Naive thymus-derived CD4-positive, alpha-beta T cell (primary cell): ENCODE data around the gene CNNM4. TPM values are rescaled to one million over a fixed set of nuclear protein-coding genes. Genes with fewer than 3 reads are reported as not detected.

ENCODE experiments used
- ATAC-seq: fragments of 150-1000 bp; cut with Tn5 transposase; 2 replicates; pipeline ENCODE4 v1.10.0; 2021; ENCODE audit warnings: mild to moderate bottlenecking, moderate library complexity
- CTCF ChIA-PET: fragments of 350-600 bp; sonication (Branson Sonifier 250); formaldehyde crosslinking; loops from one replicate; lab custom pipeline; 2021; ENCODE audit warnings: antibody characterized with exemption; lab: Charles Lee
- POLR2A ChIA-PET: fragments of 350-600 bp; sonication (Branson Sonifier 250); formaldehyde crosslinking; loops from one replicate; lab custom pipeline; 2021; ENCODE audit warnings: antibody characterized with exemption, inconsistent platforms; lab: Charles Lee
- DNase-seq, 9 donors: peaks; one replicate each; pipeline versions ENCODE4 v3.0.0 to v3.0.0-alpha.2; 2020 to 2022; ENCODE audit warnings: mixed read lengths in 1 of 9
- H3K27ac ChIP-seq: one replicate; pipeline ENCODE4 v1.7.0; 2013; ENCODE audit warnings: mild to moderate bottlenecking, low read depth, low read length, moderate library complexity
- H3K27me3 ChIP-seq, 2 donors: one replicate each; pipeline ENCODE4 v1.7.0; 2013; ENCODE audit warnings: low read length in 2 of 2, mild to moderate bottlenecking in 2 of 2, moderate library complexity in 2 of 2; ENCODE audit not compliant: control insufficient read depth in 2 of 2, insufficient read depth in 2 of 2
- H3K36me3 ChIP-seq, 3 experiments: 1 replicate in 2 of 3; 2 replicates in 1 of 3; pipeline ENCODE4 v1.7.0; 2013; ENCODE audit warnings: low read length in 3 of 3, mild to moderate bottlenecking in 3 of 3, moderate library complexity in 1 of 3; ENCODE audit not compliant: insufficient read depth in 3 of 3, control insufficient read depth in 2 of 3
- H3K4me1 ChIP-seq, 2 donors: one replicate each; pipeline ENCODE4 v1.7.0; 2013; ENCODE audit warnings: low read length in 2 of 2, mild to moderate bottlenecking in 2 of 2, moderate library complexity in 1 of 2; ENCODE audit not compliant: control insufficient read depth in 2 of 2, insufficient read depth in 2 of 2
- H3K4me3 ChIP-seq: 2 replicates; pipeline ENCODE4 v1.7.0; 2013; ENCODE audit warnings: mild to moderate bottlenecking, low read length
- H3K9me3 ChIP-seq, 3 experiments: 1 replicate in 2 of 3; 2 replicates in 1 of 3; pipeline ENCODE4 v1.7.0; 2013; ENCODE audit warnings: low read length in 3 of 3; ENCODE audit not compliant: control insufficient read depth in 2 of 3
- H3K27ac Mint-ChIP-seq, 9 donors: one replicate each; pipeline ENCODE4 v1.8.0; 2020 to 2022; ENCODE audit warnings: mixed read lengths in 9 of 9, mild to moderate bottlenecking in 8 of 9, moderate library complexity in 5 of 9, inconsistent platforms in 2 of 9
- H3K27me3 Mint-ChIP-seq, 5 donors: one replicate each; pipeline ENCODE4 v1.8.0; 2021 to 2022; ENCODE audit warnings: mixed read lengths in 5 of 5, mild to moderate bottlenecking in 1 of 5
- H3K36me3 Mint-ChIP-seq, 5 donors: one replicate each; pipeline ENCODE4 v1.8.0; 2020 to 2022; ENCODE audit warnings: mixed read lengths in 5 of 5, mild to moderate bottlenecking in 3 of 5, inconsistent platforms in 1 of 5
- H3K4me1 Mint-ChIP-seq, 7 donors: one replicate each; pipeline ENCODE4 v1.8.0; 2020 to 2022; ENCODE audit warnings: mixed read lengths in 7 of 7, mild to moderate bottlenecking in 3 of 7, inconsistent platforms in 1 of 7
- H3K4me3 Mint-ChIP-seq, 10 donors: one replicate each; pipeline ENCODE4 v1.8.0; 2020 to 2022; ENCODE audit warnings: mild to moderate bottlenecking in 10 of 10, mixed read lengths in 10 of 10, moderate library complexity in 6 of 10, inconsistent platforms in 2 of 10
- H3K9me3 Mint-ChIP-seq, 11 donors: one replicate each; pipeline ENCODE4 v1.8.0; 2020 to 2022; ENCODE audit warnings: mixed read lengths in 11 of 11, mild to moderate bottlenecking in 4 of 11, inconsistent platforms in 1 of 11, moderate library complexity in 1 of 11
- intact Hi-C, 2 donors: fragments of 100-400 bp; cut with micrococcal nuclease; formaldehyde crosslinking; loops; one replicate each; pipeline ENCODE4 v1.15.1; 2023
- polyA plus RNA-seq, 2 donors: library from polyadenylated mRNA; unstranded; fragments of 300-500 nt; fragmentation: Illumina TruSeq; gene quantifications; one replicate each; pipeline ENCODE4 v1.2.3, GENCODE V29; 2021
- total RNA-seq, 6 experiments: library from RNA in 5 of 6; stranded (reverse) in 5 of 6; gene quantifications; 1 replicate in 5 of 6; 2 replicates in 1 of 6; pipeline ENCODE4 v1.2.3 and lab custom pipeline; 2021 to 2026

Gene CNNM4
- total and polyA plus RNA-seq, 7 experiments from 2014 or later: 1.4 to 9.5 (median 5.1) TPM

GRCh38 chr2:96852667-96853066 lies 92.0 kb downstream of the CNNM4 start:
- peaks cover 12 to 38% (median 25%) of the 10 kb centered on the region in 7 donors for H3K4me1 Mint-ChIP-seq
- Histone ChIP-seq H3K27ac (no peak overlapping the region), H3K9me3 (no peaks in the 10 kb centered on the region), H3K4me3 (no peak overlapping the region), H3K36me3 (peaks cover 0 to 58% (median 12%) of the 10 kb centered on the region in 3 experiments), H3K27me3 (no peaks in the 10 kb centered on the region), H3K4me1 (peaks cover 7 to 11% of the 10 kb centered on the region in 2 donors)
- H3K27me3 Mint-ChIP-seq: no peaks in the 10 kb centered on the region
- intact Hi-C loops: no loop called here
- ATAC-seq: no peak
- H3K4me3 Mint-ChIP-seq: no peak overlapping the region
- H3K27ac Mint-ChIP-seq: no peak overlapping the region
- H3K36me3 Mint-ChIP-seq: peaks cover 0 to 36% (median 21%) of the 10 kb centered on the region in 5 donors
- CTCF ChIA-PET: interaction anchor here (2.6 kb wide), 1 partner anchor 98 kb away, joined by 12 read pairs; no protein-coding TSS in a partner anchor
- peaks cover 0 to 2% (median 0%) of the 10 kb centered on the region in 11 donors for H3K9me3 Mint-ChIP-seq
- DNase-seq: no peak
- POLR2A ChIA-PET: interaction anchor here (1.1 to 1.6 kb wide), 2 partner anchors 18 to 21 kb away, joined by 3 read pairs; no protein-coding TSS in a partner anchor

- CTCF ChIA-PET: no interaction called here
- Mint-ChIP-seq H3K4me3 (no peak overlapping the region), H3K9me3 (peaks cover 0 to 2% (median 0%) of the 10 kb centered on the region in 11 donors), H3K4me1 (peaks cover 12 to 38% (median 25%) of the 10 kb centered on the region in 7 donors), H3K27me3 (no peaks in the 10 kb centered on the region), H3K36me3 (peaks cover 0 to 31% (median 17%) of the 10 kb centered on the region in 5 donors), H3K27ac (no peak overlapping the region)
- ATAC-seq (no peak), DNase-seq (no peak)
- H3K4me1 ChIP-seq: peaks cover 7 to 11% of the 10 kb centered on the region in 2 donors
- H3K4me3 ChIP-seq: no peak overlapping the region
- POLR2A ChIA-PET: interaction anchor here (1.2 to 1.6 kb wide), 2 partner anchors 18 to 35 kb away, joined by 3 read pairs; no protein-coding TSS in a partner anchor
- no peaks in the 10 kb centered on the region for H3K27me3 ChIP-seq
- H3K9me3 ChIP-seq: no peaks in the 10 kb centered on the region
- intact Hi-C loops: no loop called here
- peaks cover 0 to 52% (median 9%) of the 10 kb centered on the region in 3 experiments for H3K36me3 ChIP-seq
- no peak overlapping the region for H3K27ac ChIP-seq
Observed at GRCh38 chr2:96853321-96853720, 92.6 kb downstream of the CNNM4 start.

GRCh38 chr2:96856776-96857666 lies 96.3 kb downstream of the CNNM4 start:
- Histone ChIP-seq H3K27ac (peak overlapping the region; percentile 79), H3K4me1 (peaks cover 14 to 16% of the 10 kb centered on the region in 2 donors), H3K27me3 (no peaks in the 10 kb centered on the region), H3K9me3 (no peaks in the 10 kb centered on the region), H3K36me3 (peaks cover 0 to 43% (median 6%) of the 10 kb centered on the region in 3 experiments), H3K4me3 (peak overlapping the region; percentile 72)
- CTCF ChIA-PET: interaction anchor here (0.6 to 5.1 kb wide), 27 partner anchors 10 to 256 kb away, joined by 3 to 144 read pairs (median 5); partner anchors contain the start of genes ANKRD36, CNNM3, CNNM4 and FAHD2B
- Mint-ChIP-seq H3K36me3 (peaks cover 0 to 27% (median 19%) of the 10 kb centered on the region in 5 donors), H3K27me3 (no peaks in the 10 kb centered on the region), H3K4me1 (peaks cover 21 to 57% (median 43%) of the 10 kb centered on the region in 7 donors), H3K4me3 (peak overlapping the region; percentile 85 to 93 (median 89)), H3K9me3 (peaks cover 0 to 4% (median 0%) of the 10 kb centered on the region in 11 donors), H3K27ac (peak overlapping the region; percentile 38 to 92 (median 84))
- POLR2A ChIA-PET: interaction anchor here (0.5 to 15.0 kb wide), 20 partner anchors 12 to 594 kb away, joined by 3 to 288 read pairs (median 8); partner anchors contain the start of genes ANKRD23, ANKRD36, CNNM3 and SEMA4C
- ATAC-seq: no peak
- intact Hi-C loops: loop anchor here in 1 of 2 donors (5.0 kb wide), 2 partner anchors 95 to 320 kb away; partner anchors contain the start of genes ARID5A and CNNM4
- peak in 5 of 9 donors; percentile 27 to 39 (median 35) for DNase-seq

- peaks cover 14 to 16% of the 10 kb centered on the region in 2 donors for H3K4me1 ChIP-seq
- H3K4me3 Mint-ChIP-seq: peak within 1 kb of the TSS; percentile 85 to 93 (median 89)
- peak within 1 kb of the TSS; percentile 79 for H3K27ac ChIP-seq
- CTCF ChIA-PET: interaction anchor here (0.6 to 5.1 kb wide), 33 partner anchors 9 to 255 kb away, joined by 3 to 144 read pairs (median 4); partner anchors contain the start of genes ANKRD36, CNNM3, CNNM4 and FAHD2B
- POLR2A ChIA-PET: interaction anchor here (0.5 to 15.0 kb wide), 23 partner anchors 11 to 255 kb away, joined by 3 to 288 read pairs (median 5); partner anchors contain the start of genes ANKRD23, ANKRD36, CNNM3 and SEMA4C
- peaks cover 0 to 25% (median 14%) of the 10 kb centered on the region in 5 donors for H3K36me3 Mint-ChIP-seq
- H3K27ac Mint-ChIP-seq: peak within 1 kb of the TSS; percentile 62 to 92 (median 84)
- no peaks in the 10 kb centered on the region for H3K27me3 Mint-ChIP-seq
- H3K4me1 Mint-ChIP-seq: peaks cover 21 to 53% (median 45%) of the 10 kb centered on the region in 7 donors
- peak; percentile 96 to 99 (median 99) for DNase-seq
- H3K36me3 ChIP-seq: peaks cover 0 to 41% (median 6%) of the 10 kb centered on the region in 3 experiments
- peak within 1 kb of the TSS; percentile 72 for H3K4me3 ChIP-seq
- intact Hi-C loops: loop anchor here (1.0 to 5.0 kb wide), 16 partner anchors 10 to 321 kb away; partner anchors contain the start of genes CNNM3 (in 2 of the 2), CNNM4 (in 2 of the 2), ANKRD36 (in 1 of the 2) and ARID5A (in 1 of the 2)
- peak; percentile 96 for ATAC-seq
- no peaks in the 10 kb centered on the region for H3K9me3 ChIP-seq
- H3K9me3 Mint-ChIP-seq: peaks cover 0 to 4% (median 0%) of the 10 kb centered on the region in 11 donors
- no peaks in the 10 kb centered on the region for H3K27me3 ChIP-seq
Observed at GRCh38 chr2:96857667-96858372, 97.1 kb downstream of the CNNM4 start, which contains the start of gene ANKRD39. Gene ANKRD39, minus strand, starts transcription at chr2:96858016. Its CDS starts 29 bp downstream, at chr2:96857987.

GRCh38 chr2:96859099-96859649 lies 98.5 kb downstream of the CNNM4 start:
- Histone ChIP-seq H3K36me3 (peaks cover 0 to 43% (median 0%) of the 10 kb centered on the region in 3 experiments), H3K4me1 (peaks cover 14 to 16% of the 10 kb centered on the region in 2 donors), H3K4me3 (no peak overlapping the region), H3K27me3 (no peaks in the 10 kb centered on the region), H3K9me3 (no peaks in the 10 kb centered on the region), H3K27ac (peak overlapping the region; percentile 61)
- no peaks in the 10 kb centered on the region for H3K27me3 Mint-ChIP-seq
- ChIA-PET CTCF (interaction anchor here (2.7 to 5.1 kb wide), 4 partner anchors 9 to 253 kb away, joined by 16 to 144 read pairs (median 50); partner anchors contain the start of gene ANKRD36), POLR2A (interaction anchor here (0.6 to 15.0 kb wide), 13 partner anchors 9 to 373 kb away, joined by 3 to 288 read pairs (median 9); partner anchors contain the start of genes ANKRD36 and SEMA4C)
- peak overlapping the region; percentile 50 to 91 (median 88) for H3K4me3 Mint-ChIP-seq
- peaks cover 21 to 50% (median 47%) of the 10 kb centered on the region in 7 donors for H3K4me1 Mint-ChIP-seq
- H3K36me3 Mint-ChIP-seq: peaks cover 4 to 21% (median 13%) of the 10 kb centered on the region in 5 donors
- ATAC-seq (no peak), DNase-seq (no peak)
- peak overlapping the region; percentile 54 to 89 (median 84) for H3K27ac Mint-ChIP-seq
- intact Hi-C loops: loop anchor here in 1 of 2 donors (5.0 kb wide), 2 partner anchors 97 to 322 kb away; partner anchors contain the start of genes ARID5A and CNNM4
- peaks cover 0 to 4% (median 0%) of the 10 kb centered on the region in 11 donors for H3K9me3 Mint-ChIP-seq
